Uterus (tissue), 2 donors: ENCODE data around the gene NRXN3.

ENCODE experiments used
- CTCF ChIP-seq, 4 experiments: fragments of 200-600 bp in 2 of 4; fragments of 450-650 bp in 2 of 4; sonication (generic) in 2 of 4; IDR thresholded peaks; one replicate each; pipeline ENCODE4 v1.5.1; 2016 to 2019; ENCODE audit warnings: antibody characterized with exemption in 4 of 4, mild to moderate bottlenecking in 2 of 4, moderate library complexity in 1 of 4
- POLR2A ChIP-seq, 2 donors: fragments of 450-650 bp; IDR thresholded peaks; one replicate each; pipeline ENCODE4 v1.6.1; 2016; ENCODE audit warnings: antibody characterized with exemption in 2 of 2, mild to moderate bottlenecking in 1 of 2, moderate library complexity in 1 of 2

GRCh38 chr14:79017561-79017960 lies 847.4 kb downstream of the NRXN3 start:
- TF ChIP-seq CTCF (IDR thresholded peaks at IDR 0.05) (no peak), POLR2A (IDR thresholded peaks at IDR 0.05) (no peak)
